HG02884 (cell line): ENCODE data around the gene PSMB3.
"Not testable (repeated sequence)": the region's sequence is repeated elsewhere in the genome, so short reads cannot be mapped to it uniquely, and the experiment has no call there.

Source experiments
- ATAC-seq: cut with Tn5 transposase; IDR thresholded peaks from one replicate; pipeline ENCODE4 v1.9.1; 2021; ENCODE audit warnings: mild to moderate bottlenecking, moderate library complexity; ENCODE audit not compliant: unreplicated experiment

Gene PSMB3

DNA sequence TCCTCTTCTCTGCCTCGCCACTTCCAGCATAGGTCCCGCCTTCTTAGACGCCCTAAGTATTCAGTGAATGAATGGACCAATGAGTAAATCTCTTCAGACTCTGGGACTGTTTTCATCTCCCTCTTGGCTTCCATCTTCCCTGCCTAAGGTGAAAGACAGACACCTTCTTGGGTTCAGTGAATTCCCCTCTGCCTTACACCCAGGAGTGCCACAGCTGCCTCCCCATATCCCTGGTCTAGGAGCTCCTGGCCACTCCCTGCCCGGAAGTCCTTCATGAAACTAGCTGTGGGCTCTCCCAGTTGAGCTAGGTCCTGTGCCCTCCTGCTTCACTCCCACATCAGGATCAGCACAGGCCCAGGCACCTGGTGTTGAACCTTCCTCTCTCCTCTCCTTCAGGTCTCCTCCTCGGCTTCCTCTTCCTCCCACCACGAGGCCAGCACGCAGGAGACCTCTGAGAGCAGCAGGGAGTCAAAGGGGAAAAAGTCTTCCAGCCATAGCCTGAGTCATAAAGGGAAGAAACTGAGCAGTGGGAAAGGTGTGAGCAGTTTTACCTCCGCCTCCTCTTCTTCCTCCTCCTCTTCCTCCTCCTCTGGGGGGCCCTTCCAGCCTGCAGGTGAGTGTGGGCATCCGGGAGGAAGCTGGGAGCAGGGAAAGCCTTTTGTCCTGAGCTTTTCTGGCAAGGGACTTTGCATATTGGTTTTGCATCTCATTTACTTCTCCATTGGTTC lies 37.2 kb upstream of the PSMB3 start:
- no peak for ATAC-seq

DNA sequence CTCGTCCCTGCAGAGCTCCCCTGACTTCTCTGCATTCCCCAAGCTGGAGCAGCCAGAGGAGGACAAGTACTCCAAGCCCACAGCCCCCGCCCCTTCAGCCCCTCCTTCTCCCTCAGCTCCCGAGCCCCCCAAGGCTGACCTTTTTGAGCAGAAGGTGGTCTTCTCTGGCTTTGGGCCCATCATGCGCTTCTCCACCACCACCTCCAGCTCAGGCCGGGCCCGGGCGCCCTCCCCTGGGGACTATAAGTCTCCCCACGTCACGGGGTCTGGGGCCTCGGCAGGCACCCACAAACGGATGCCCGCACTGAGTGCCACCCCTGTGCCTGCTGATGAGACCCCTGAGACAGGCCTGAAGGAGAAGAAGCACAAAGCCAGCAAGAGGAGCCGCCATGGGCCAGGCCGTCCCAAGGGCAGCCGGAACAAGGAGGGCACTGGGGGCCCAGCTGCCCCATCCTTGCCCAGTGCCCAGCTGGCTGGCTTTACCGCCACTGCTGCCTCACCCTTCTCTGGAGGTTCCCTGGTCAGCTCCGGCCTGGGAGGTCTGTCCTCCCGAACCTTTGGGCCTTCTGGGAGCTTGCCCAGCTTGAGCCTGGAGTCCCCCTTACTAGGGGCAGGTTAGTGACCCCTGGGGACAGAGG lies 36.1 kb upstream of the PSMB3 start:
- no peak for ATAC-seq

DNA sequence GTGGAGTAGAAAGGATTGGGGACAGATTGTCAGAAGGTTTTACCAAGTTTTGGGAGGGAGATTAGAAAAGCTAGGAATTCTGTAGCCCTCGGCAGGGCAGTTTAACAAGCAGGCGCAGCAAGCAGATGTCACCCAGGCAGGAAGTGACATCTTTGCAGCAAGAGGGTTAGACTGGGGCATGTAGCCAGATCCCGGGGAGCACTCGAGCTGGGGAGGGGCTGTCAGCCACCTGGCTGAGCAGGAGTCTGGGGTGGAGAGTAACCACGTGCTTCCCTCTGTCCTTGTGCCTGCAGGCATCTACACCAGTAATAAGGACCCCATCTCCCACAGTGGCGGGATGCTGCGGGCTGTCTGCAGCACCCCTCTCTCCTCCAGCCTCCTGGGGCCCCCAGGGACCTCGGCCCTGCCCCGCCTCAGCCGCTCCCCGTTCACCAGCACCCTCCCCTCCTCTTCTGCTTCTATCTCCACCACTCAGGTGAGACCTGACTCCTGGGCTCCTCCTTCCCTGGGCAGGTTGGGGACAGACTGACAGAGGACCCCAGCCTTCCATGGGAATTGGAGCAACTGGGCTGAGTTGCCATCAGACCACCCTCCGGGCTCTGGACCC lies 35.3 kb upstream of the PSMB3 start:
- no peak for ATAC-seq

DNA sequence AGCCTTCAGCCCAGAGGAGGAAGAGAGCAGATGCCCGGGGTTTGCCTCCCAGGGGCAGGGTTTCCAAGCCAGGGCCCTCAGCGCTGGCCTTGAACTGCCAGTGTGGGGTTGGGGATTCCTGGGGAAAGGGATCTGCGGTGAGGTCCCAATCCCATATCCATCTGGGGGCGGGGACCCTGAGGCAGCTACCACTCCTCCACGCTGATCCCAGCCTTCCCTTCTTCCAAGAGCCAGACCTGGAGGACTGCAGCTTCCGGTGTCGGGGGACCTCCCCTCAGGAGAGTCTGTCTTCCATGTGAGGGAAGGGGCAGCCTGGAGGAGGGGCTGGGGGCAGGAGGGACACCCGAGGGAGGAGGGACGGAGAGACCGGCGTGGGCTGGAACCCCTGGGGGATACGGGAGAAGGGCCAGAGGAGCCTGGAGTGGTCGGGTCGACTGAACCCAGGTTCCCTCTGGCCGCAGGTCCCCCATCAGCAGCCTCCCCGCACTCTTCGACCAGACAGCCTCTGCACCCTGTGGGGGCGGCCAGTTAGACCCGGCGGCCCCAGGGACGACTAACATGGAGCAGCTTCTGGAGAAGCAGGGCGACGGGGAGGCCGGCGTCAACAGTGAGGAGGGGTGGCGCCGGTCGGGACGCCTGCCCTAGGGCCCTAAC lies 33.1 kb upstream of the PSMB3 start:
- no peak for ATAC-seq

DNA sequence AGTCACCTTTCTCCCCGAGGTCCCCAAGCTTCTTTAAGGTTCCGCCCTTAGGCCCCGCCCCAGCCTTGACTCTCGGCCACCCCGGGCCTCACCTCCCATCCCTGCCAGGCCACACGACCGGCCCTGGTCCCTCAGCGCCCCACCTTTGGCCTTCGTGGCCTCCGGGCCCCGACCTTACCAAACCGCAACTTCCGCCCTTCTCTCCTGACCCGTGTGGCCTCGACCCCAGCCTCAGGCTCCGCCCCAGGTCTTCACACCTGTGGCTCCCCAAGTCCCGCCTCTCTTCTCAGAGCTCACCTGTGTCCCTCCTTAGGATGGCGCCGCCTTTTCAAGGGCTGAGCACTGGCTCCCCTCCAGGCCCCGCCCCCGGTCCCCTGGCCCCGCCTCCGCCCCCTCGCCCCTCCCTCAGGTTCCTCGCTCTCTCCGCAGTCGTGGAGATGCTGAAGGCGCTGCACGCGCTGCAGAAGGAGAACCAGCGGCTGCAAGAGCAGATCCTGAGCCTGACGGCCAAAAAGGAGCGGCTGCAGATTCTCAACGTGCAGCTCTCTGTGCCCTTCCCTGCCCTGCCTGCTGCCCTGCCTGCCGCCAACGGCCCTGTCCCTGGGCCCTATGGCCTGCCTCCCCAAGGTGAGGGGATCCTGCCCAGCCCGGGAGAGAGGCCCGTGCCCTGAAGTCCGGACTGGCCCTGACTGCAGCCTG lies 32.4 kb upstream of the PSMB3 start:
- no peak for ATAC-seq

DNA sequence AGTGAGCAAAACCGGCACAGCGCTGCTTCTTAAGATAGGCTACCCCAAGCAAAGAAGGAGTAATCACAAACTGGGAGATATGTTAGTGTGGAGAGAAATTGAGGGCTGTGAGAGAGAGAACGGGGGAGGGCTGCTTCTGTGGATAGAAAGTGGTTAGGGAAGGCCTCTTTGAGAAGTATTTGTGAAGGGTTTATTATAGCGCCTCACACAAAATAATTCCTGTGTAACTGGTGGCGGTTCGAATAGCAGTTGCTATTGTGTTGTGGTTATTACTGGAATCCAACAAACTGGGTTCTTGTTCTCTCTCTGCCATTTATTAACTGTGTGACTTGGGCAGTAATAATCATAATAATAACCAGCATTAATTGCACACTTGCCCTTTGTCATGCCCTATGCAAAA lies 31.6 kb upstream of the PSMB3 start:
- no peak for ATAC-seq

DNA sequence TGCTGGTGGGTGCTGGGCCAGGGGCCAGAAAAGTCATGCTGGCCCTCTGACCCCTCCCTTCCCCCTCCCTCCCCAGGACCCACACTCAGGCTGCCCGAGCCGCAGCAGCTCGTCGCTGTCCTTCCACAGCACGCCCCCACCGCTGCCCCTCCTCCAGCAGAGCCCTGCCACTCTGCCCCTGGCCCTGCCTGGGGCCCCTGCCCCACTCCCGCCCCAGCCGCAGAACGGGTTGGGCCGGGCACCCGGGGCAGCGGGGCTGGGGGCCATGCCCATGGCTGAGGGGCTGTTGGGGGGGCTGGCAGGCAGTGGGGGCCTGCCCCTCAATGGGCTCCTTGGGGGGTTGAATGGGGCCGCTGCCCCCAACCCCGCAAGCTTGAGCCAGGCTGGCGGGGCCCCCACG lies 30.7 kb upstream of the PSMB3 start:
- ATAC-seq, result no peak

DNA sequence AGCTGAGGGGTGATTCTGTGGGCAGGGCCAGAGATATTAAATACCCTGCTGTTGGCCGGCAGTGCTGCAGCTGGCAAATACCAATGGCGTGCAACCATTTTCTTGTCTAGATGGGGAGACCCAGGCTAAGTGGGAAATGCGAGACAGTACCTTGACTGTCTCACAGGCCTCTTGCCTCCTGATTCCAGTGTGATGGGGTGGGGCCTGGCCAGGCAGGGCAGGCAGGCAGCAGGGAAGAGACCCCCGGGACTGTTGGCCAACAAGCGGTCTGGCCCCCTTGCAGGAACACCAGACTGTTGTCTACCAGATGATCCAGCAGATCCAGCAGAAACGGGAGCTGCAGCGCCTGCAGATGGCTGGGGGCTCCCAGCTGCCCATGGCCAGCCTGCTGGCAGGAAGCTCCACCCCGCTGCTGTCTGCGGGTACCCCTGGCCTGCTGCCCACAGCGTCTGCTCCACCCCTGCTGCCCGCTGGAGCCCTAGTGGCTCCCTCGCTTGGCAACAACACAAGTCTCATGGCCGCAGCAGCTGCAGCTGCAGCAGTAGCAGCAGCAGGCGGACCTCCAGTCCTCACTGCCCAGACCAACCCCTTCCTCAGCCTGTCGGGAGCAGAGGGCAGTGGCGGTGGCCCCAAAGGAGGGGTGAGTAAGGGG lies 28.1 kb upstream of the PSMB3 start:
- no peak for ATAC-seq

DNA sequence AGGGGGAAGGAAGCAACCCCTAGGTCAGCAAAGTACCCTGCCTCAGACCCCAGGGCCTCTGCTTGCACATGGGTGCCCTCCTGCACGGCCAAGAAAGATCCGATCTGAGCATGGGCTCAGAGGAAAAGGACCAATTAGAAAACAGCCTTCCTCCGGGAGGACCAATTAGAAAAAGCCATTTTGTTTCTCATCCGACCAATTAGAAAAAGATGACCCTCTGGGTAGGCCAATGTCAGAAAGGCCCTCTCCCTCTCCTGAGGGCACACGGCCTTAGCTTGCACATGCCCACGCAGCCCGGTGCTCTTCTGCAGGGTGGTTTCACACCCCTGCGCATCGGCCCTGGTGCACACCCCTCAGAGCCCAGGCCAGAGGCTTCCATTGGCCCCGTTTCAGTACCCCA lies 27.5 kb upstream of the PSMB3 start:
- no peak for ATAC-seq

DNA sequence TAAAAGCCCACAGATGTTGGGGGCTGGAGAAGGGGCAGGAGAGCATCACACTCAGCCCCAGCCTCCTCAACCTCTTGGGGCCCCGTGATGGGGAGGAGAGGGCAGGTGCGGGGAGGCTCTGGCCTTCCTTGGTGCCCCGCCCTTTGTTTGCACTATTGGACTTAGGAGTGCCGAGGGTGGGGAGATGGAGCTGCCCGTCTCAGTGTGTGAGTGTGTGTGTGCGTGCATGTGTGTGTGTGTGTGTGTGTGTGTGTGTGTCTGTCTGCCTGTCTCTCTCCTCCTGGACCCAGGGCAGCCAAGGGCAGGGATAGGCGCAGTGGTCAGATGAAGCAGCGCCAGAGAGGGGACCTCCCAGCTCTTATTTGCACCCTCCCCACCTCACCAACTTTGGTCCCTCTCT lies 26.4 kb upstream of the PSMB3 start:
- ATAC-seq, result not testable (repeated sequence)

DNA sequence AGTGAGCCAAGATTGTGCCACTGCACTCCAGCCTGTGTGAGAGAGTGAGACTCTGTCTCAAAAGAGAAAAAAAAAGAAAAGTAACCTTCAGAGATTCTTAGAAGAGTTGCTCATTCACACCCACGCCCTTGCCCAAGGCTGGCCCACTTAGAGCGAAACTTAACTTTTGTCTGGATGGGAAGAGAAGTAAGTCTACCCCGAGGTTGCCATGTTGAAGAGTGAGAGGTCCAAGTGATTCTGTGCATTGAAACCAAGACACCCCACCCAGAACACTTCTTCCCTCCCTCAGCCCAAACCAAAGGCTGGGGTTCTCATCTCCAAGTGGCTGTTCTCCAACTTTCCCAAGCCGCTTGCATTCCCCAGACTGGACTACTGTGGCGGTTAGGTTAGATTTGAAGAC lies 24.8 kb upstream of the PSMB3 start:
- no peak for ATAC-seq

DNA sequence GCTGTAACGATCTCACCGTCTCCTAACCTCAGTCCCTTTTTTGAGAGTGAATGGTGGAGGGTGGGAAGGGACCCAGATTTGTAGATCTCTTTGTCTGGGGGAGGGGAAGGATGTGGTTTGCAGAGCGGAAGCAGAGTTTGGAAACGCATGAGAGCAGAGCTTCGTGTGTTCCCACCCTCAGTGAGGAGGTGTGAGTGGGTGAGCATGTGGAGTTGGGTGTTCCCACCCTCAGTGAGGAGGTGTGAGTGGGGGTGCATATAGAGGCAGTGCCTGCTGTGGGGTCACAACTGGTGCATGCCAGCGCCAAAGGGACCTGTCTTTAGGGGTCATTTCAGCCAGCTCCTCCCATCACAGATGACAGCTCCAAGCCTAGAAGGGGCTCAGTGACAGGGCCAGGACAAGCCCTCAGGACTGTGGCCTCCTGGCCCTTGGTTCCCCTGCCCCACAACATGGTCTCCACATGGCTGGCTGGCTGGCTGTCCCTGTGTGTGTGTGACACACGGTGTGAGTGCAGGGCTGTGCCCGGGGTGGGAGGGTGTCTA lies 24.2 kb upstream of the PSMB3 start:
- no peak for ATAC-seq

DNA sequence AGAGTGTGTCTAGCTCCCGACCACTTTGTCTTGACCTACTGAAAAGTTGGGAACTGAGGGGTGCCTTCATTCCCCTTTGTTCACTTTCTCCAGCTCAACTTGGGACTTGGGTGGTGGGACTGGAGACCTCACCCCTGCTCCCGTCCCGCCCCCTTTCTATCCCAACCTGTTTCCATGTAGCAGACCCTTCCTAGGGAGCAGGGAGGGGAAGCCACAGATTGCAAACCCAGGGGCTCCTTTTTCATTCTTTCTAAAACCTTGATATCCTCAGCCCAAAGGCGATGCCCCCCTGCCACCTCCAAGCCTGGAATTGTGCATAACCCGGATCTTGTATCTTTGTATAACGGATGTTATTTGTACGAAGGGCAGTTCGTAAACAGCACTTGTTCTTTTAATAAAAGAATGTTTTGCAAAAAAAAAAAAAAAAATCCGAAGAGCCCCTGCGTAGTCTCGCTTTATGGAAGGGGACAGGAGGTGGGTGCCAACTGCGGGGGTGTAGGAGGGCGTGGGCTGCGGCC lies 23.1 kb upstream of the PSMB3 start:
- no peak for ATAC-seq

DNA sequence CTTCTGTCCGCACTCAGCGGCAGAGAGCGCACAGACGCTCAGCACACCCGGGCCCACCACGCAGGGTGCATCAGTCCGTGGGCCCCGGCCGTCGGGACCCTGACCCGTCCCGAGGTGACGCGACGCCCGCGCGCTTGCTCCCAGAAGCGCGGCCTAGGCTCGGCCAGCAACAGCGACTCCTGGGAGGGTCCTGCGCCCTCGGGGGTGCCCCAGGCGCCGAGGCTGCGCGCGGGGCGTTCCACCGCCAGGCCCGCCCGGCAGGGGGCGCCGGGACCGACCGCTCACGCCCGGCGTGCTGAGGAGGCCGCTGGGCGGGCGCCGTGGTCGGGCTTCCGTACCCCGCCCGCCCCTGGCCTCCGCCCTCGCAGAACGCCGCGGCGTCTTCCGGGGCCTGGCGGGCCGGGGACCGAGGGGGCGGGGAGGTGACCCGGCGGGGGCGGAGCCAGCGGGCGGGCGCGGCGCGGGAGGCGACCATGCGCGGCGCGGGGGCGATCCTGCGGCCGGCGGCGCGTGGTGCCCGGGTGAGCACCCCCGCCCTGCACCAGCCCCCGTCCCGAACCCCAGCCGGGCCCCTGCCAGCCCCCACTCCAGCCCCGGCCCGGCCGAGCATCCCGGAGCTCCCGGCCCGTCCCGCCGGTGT lies 22.5 kb upstream of the PSMB3 start, which contains the start of gene CISD3:
Gene CISD3 (plus strand): TSS at position 456 of the 640 bp plus-strand sequence. CDS start 18 bp downstream, at position 474.
- peak; percentile 70 for ATAC-seq

DNA sequence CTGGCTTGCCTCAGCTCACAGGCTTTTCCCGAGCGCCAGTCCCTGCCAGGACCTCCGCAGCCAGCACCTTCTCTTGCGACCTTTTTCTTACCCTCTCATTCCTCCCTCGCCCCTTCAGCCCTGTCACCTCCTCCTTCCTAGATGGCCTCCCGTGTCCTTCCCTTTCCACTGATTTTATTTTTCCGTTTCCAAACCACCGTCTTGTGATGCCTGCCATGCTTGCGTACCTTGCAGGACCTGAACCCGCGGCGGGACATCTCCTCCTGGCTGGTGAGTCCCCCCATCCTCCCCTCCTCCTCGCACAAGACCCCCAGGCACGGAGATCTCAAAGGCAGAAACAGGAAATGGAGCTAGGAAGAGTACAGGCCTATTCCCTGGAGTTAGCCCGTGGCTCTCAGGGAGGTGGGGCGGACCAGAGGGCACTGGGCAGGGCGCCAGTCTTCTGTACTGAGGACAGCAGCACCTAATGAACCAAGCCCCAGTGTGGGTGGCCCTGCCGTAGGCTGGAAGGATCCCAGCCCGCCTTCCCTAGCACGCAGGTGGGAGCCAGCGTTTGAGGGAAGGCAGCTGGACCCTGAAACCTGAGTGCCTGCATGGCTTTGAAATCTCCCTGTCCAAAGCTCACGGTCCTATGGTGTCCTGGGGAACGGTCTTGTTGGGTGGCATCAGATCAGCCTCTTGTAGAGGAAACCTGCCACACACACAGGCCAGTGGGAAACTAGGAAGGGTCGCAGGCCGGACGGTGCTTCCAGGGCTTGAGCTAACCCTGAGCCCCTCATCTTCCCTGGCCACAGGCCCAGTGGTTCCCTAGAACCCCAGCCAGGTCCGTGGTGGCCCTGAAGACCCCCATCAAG lies 21.8 kb upstream of the PSMB3 start:
- no peak for ATAC-seq

DNA sequence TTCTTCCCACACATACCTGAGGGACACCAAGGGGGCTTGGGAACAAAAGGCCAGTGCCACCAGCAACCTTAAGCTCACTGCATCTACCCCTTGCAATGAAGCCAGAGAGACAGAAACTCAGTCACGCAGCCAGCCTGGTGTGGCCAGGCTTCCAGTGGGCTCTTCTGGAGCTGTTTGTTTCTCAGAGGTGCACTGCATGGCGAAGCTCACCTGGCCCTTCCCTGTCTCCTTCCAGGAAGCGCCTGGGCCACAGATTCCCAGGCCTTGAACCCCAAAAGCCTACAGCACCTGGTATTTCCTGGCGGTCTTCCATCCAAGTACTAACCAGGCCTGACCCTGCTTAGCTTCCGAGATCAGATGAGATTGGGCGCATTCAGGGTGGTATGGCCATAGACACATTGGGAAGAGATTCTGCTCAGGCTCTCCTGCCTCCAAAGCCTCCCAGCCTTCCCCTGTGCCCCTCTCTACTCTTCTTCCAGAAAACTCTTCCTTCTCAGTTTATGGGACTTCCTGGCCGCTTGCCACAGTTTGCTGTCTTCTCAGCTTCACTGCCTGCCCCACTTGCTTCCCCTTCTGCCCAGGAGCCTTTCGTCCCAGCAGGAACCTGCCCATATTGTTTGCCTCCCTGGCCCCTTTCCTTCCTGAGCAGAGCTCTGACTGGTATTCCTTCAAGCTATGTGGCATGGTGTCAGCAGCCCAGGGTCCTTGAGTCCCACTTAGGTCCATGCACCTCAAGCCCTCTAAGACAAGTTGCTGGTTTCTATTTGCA lies 20.8 kb upstream of the PSMB3 start:
- ATAC-seq, result no peak

DNA sequence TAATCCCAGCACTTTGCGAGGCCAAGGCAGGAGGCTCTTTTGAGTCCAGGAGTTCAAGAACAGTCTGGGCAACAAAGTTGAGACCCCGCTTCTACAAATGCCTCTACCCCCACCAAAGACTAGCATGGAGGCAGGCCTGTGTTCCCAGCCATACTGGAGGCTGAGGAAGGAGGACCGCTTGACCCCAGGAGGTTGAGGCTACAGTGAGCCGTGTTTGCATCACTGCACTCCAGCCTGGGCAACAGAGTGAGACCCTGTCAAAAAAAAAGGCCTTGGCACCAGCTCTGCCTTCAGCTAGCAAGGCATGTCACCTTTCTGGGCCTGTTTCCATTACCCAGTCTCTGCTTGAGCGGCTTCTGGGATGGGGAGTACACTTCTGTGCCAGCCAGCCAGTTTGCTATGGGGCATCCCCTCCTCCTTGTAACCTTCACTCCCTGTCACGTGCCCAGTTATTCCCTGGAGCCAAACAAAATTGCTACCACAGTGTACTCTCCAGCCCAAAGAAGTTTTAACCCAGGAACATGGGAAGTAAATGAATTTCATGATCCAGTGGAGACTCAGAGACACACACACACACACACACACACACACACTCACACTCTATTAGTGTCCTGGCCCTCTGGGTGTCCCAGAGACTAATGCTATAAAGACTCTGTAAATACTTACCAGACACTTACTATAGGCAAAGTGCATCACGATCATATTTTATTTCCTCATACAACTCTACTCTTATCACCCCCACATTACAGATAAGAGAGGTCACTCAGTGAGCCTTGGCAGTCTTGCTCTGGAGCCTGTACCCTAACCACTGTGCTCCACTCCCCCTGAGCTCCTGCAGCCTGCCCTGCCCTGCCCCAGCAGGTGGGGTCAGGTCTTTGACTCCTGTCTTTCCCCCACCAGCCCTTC lies 19.9 kb upstream of the PSMB3 start:
- ATAC-seq, result no peak
